GM12872 (cell line): Measurements from ENCODE around the gene CNN2.

ENCODE experiments used
- CTCF ChIP-seq: IDR thresholded peaks from 3 replicates; pipeline ENCODE4 v1.5.1; 2011; ENCODE audit warnings: low read depth, mild to moderate bottlenecking, low read length, moderate library complexity; ENCODE audit not compliant: insufficient read depth

CNN2 gene

GRCh38 chr19:1054102-1055027, 28.0 kb downstream of the CNN2 start:
- no peak for TF ChIP-seq CTCF

GRCh38 chr19:1055028-1055425, 28.6 kb downstream of the CNN2 start:
- no peak for TF ChIP-seq CTCF

GRCh38 chr19:1055886-1056620, 29.6 kb downstream of the CNN2 start:
- TF ChIP-seq CTCF, result no peak

- peak; percentile 70 for TF ChIP-seq CTCF
These were observed 30.9 kb downstream of the CNN2 start for GRCh38 chr19:1057176-1057855.

- TF ChIP-seq CTCF, result no peak
These were observed 31.7 kb downstream of the CNN2 start for GRCh38 chr19:1058112-1058511.

- no peak for TF ChIP-seq CTCF
These were observed 34.3 kb downstream of the CNN2 start for GRCh38 chr19:1060689-1061088.

GRCh38 chr19:1061987-1062386, 35.6 kb downstream of the CNN2 start:
- TF ChIP-seq CTCF, result no peak
